ENCODE data around the gene NPC2.

DNA sequence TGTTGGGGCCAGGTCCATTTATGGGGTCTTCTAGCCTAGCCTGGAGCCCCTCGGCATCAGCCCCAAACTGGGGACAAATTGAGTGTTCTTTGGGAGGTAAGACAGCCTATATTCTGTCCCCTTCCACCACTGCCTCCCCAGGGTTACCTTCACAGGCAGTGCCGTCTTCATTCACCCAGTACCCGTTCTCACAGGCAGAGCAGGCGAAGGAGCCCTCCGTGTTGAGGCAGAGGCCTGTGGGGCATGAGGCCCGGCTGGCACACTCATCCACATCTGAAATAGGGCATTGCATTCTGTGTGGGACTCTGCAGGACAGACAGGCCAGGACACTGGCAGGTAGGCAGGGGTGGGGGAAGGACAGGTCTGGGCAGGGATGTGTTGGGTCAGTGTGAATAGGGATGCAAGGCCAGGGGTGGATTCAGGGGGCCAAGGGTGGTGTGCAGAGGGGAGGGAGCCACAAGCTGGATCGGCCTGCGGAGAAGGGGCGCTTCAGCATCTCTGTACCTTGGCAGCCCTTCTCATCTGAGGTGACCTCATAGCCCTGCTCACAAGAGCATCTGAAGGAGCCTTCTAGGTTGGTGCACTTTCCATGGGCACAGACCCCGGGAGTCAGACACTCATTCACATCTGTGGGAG is 16.6 kb upstream of the NPC2 start:
- TF ChIP-seq, protein P1, sequence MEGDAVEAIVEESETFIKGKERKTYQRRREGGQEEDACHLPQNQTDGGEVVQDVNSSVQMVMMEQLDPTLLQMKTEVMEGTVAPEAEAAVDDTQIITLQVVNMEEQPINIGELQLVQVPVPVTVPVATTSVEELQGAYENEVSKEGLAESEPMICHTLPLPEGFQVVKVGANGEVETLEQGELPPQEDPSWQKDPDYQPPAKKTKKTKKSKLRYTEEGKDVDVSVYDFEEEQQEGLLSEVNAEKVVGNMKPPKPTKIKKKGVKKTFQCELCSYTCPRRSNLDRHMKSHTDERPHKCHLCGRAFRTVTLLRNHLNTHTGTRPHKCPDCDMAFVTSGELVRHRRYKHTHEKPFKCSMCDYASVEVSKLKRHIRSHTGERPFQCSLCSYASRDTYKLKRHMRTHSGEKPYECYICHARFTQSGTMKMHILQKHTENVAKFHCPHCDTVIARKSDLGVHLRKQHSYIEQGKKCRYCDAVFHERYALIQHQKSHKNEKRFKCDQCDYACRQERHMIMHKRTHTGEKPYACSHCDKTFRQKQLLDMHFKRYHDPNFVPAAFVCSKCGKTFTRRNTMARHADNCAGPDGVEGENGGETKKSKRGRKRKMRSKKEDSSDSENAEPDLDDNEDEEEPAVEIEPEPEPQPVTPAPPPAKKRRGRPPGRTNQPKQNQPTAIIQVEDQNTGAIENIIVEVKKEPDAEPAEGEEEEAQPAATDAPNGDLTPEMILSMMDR (IDR thresholded peaks at IDR 0.05 in 2 of 3, conservative IDR thresholded peaks at IDR 0.05 in 1 of 3; ENCODE audit: insufficient read depth in 2 of 3, low read depth in 1 of 3, low read length in 3 of 3) = no peak
- TF ChIP-seq RAD21 (CRISPR knock-in tag; conservative IDR thresholded peaks at IDR 0.05 in 1 of 2, IDR thresholded peaks at IDR 0.05 in 1 of 2) (no peak), SMC3 (conservative IDR thresholded peaks at IDR 0.05; ENCODE audit: insufficient read depth, low read depth, low read length) (no peak), YY1 (IDR thresholded peaks at IDR 0.05; ENCODE audit: borderline replicate concordance in 1 of 3, control insufficient read depth in 1 of 3, extremely low read depth in 1 of 3, insufficient read depth in 3 of 3, insufficient read length in 1 of 3, insufficient replicate concordance in 2 of 3, low read depth in 1 of 3, low read length in 2 of 3) (no peak), RFX5 (IDR thresholded peaks at IDR 0.05; ENCODE audit: low read depth, low read length) (no peak), ZNF282 (CRISPR knock-in tag; IDR thresholded peaks at IDR 0.05) (no peak)
- TF ChIP-seq, protein P2, sequence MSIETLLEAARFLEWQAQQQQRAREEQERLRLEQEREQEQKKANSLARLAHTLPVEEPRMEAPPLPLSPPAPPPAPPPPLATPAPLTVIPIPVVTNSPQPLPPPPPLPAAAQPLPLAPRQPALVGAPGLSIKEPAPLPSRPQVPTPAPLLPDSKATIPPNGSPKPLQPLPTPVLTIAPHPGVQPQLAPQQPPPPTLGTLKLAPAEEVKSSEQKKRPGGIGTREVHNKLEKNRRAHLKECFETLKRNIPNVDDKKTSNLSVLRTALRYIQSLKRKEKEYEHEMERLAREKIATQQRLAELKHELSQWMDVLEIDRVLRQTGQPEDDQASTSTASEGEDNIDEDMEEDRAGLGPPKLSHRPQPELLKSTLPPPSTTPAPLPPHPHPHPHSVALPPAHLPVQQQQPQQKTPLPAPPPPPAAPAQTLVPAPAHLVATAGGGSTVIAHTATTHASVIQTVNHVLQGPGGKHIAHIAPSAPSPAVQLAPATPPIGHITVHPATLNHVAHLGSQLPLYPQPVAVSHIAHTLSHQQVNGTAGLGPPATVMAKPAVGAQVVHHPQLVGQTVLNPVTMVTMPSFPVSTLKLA (conservative IDR thresholded peaks at IDR 0.05) = no peak

Data from K562 (cell line).